IPS-18a (cell line): Measurements from ENCODE around the gene AIG1.
"Not testable (repeated sequence)": the region's sequence is repeated elsewhere in the genome, so short reads cannot be mapped to it uniquely, and the experiment has no call there.

Experiments used
- H3K27ac ChIP-seq: one replicate; pipeline ENCODE4 v1.5.1; 2013; ENCODE audit warnings: low read length
- H3K27me3 ChIP-seq: one replicate; pipeline ENCODE4 v1.6.1; 2013; ENCODE audit warnings: mild to moderate bottlenecking, low read length; ENCODE audit not compliant: control insufficient read depth, insufficient read depth
- H3K36me3 ChIP-seq: one replicate; pipeline ENCODE4 v1.6.1; 2013; ENCODE audit warnings: low read depth, low read length; ENCODE audit not compliant: control insufficient read depth
- H3K4me1 ChIP-seq: one replicate; pipeline ENCODE4 v1.6.1; 2013; ENCODE audit warnings: low read depth, low read length; ENCODE audit not compliant: control insufficient read depth
- H3K4me3 ChIP-seq: one replicate; pipeline ENCODE4 v1.5.1; 2013; ENCODE audit warnings: low read length
- H3K9ac ChIP-seq: one replicate; pipeline ENCODE4 v1.6.1; 2013; ENCODE audit warnings: mild to moderate bottlenecking, low read length, moderate library complexity
- H3K9me3 ChIP-seq: one replicate; pipeline ENCODE4 v1.6.1; 2013; ENCODE audit warnings: low read depth, low read length; ENCODE audit not compliant: control insufficient read depth

The AIG1 gene

DNA sequence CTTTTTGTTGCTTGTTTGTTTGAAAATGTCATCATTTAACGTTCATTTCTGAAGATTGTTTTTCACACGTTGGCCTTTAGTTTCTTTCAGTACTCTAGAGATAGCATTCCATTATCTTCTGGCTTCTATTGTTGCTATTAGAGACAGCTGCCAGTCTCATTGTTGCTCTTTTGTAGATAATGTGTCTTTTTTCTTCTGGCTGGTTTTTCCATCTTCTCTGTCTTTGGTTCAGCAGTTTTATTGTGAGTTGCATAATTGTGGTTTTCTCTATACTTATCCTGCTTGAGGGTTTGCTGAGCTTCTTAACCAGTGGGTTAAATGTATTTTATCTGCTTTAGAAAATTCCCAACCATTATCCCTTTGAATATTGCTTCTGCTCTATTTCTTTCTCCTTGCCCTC is 23.2 kb upstream of the AIG1 start:
- no peaks in the 10 kb centered on the region for H3K4me1 ChIP-seq
- no peak overlapping the region for H3K4me3 ChIP-seq
- no peak overlapping the region for H3K27ac ChIP-seq
- H3K9ac ChIP-seq = no peak overlapping the region
- no peaks in the 10 kb centered on the region for H3K36me3 ChIP-seq
- H3K27me3 ChIP-seq = no peaks in the 10 kb centered on the region
- H3K9me3 ChIP-seq = no peaks in the 10 kb centered on the region

DNA sequence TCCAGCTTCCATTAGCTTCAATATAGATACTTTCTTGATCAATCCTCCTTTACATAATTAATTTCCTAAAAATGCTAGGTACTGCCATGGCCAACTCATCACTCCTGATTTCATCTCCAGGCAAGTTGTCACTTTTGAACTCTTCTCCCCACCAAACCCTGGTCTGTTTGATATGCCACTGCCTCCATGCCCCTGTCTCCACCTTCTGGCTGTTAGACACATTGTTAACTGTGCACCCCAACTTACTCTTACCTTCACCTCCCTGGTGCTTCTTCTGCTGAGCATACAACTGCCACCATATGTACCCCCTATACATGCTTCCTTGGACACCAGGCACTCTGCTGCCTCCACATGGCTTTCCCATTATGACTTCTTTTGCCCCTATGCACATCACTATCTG is 21.9 kb upstream of the AIG1 start:
- H3K27me3 ChIP-seq = no peaks in the 10 kb centered on the region
- no peak overlapping the region for H3K4me3 ChIP-seq
- H3K27ac ChIP-seq = no peak overlapping the region
- H3K36me3 ChIP-seq = no peaks in the 10 kb centered on the region
- no peaks in the 10 kb centered on the region for H3K4me1 ChIP-seq
- H3K9ac ChIP-seq = no peak overlapping the region
- no peaks in the 10 kb centered on the region for H3K9me3 ChIP-seq

DNA sequence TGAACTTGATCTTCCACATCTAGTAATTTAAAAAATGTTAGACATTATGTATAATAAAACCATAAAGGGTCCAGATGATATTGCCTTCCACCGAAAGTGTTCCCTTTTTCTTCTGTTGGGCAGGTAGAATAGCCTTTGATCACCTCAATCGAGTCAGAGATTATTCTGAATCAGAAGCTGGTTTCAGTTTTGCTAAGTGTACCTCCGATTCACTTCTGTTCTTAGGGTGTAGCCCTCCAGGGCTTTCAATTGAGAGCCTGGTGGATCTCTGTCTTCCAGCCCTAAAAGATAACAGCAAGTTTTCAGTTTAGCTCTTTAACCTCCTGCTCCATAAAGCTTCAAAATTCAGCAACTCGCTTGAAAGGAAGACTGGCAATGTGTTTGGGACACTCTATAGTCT is 21.1 kb upstream of the AIG1 start:
- H3K4me3 ChIP-seq = no peak overlapping the region
- H3K36me3 ChIP-seq = no peaks in the 10 kb centered on the region
- no peak overlapping the region for H3K9ac ChIP-seq
- H3K4me1 ChIP-seq = no peaks in the 10 kb centered on the region
- no peaks in the 10 kb centered on the region for H3K27me3 ChIP-seq
- no peaks in the 10 kb centered on the region for H3K9me3 ChIP-seq
- H3K27ac ChIP-seq = no peak overlapping the region

DNA sequence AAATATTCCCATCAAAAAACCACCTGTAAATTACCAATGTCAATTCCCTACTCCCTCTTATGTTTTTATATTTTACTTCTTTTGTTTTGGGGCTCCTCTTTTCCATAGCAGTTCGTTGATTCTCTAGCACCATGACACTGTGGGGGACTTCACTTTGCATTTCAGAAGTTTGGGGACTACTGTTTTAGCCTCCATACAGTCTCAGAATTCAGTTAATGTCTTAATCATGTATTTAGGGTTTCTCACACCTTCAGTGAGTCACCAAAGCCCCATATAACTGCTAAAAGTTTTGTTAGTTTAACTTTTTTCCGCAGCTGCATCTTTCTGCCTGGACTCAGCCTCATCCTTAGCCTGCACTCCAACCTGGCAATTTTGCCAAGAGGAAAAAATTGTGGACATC is 20.7 kb upstream of the AIG1 start:
- H3K9ac ChIP-seq = no peak overlapping the region
- no peaks in the 10 kb centered on the region for H3K9me3 ChIP-seq
- no peaks in the 10 kb centered on the region for H3K27me3 ChIP-seq
- H3K4me1 ChIP-seq = no peaks in the 10 kb centered on the region
- H3K4me3 ChIP-seq = no peak overlapping the region
- H3K27ac ChIP-seq = no peak overlapping the region
- H3K36me3 ChIP-seq = no peaks in the 10 kb centered on the region

DNA sequence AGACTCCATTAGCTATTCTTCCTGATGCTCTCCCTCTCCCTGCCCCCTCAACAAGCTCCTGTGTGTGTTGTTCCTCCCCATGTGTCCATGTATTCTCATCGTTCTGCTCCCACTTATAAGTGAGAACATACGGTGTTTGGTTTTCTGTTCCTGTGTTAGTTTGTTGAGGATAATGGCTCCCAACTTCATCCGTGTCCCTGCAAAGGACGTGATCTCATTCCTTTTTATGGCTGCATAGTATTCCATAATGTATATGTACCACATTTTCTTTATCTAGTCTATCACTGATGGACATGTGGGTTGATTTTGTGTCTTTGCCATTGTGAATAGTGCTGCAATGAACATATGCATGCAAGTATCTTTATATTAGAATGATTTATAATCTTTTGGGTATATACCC is 16.3 kb upstream of the AIG1 start:
- not testable (repeated sequence) for H3K27me3 ChIP-seq

DNA sequence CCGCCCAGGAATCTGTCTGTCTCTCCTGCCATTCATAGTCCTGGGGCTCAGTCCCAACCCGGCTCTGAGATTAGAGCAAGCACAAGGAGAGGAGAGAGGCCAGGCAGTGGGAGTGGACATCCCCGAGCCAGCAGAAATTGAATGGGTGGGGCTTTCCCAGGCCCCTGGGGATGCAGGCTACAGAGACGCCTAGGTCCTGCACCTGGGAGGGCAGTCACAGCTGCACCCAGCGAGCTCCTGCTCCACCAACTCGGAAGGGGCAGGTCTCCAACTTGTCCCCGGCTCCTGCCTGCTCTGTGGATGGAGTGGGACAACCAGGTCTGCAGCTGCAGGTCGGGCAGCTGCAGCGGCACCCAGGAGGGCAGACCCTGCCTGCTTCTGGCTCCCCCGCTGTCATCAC is 11.1 kb upstream of the AIG1 start:
- no peak overlapping the region for H3K4me3 ChIP-seq
- no peak overlapping the region for H3K27ac ChIP-seq
- H3K4me1 ChIP-seq = no peaks in the 10 kb centered on the region
- no peaks in the 10 kb centered on the region for H3K27me3 ChIP-seq
- peaks cover 5% of the 10 kb centered on the region for H3K9me3 ChIP-seq
- H3K9ac ChIP-seq = no peak overlapping the region
- no peaks in the 10 kb centered on the region for H3K36me3 ChIP-seq

More for the DNA sequence above, 16.3 kb upstream of the AIG1 start:
- H3K4me3 ChIP-seq, H3K36me3 ChIP-seq, H3K27ac ChIP-seq, H3K9me3 ChIP-seq, H3K9ac ChIP-seq, H3K4me1 ChIP-seq: not testable (repeated sequence)

DNA sequence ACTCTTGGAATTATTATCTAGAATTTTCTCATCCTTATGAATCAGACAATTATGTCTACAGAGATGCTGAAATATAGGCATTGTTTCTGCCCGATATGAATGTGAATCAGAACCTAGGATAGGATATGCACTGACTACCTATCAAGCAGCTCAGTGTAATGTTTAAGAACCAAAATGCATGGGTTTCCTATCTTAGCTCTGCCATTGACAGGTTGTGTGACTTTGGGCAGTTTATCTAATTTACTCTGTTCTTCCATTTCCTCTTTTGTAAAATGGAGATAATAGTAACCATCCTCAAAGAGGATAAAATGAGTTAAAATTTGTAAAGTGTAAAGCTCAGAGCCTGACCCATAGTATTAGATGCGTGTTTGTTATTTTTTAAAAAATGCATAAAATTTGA is 10.2 kb upstream of the AIG1 start:
- no peak overlapping the region for H3K9ac ChIP-seq
- no peaks in the 10 kb centered on the region for H3K4me1 ChIP-seq
- no peak overlapping the region for H3K4me3 ChIP-seq
- H3K27ac ChIP-seq = no peak overlapping the region
- H3K27me3 ChIP-seq = no peaks in the 10 kb centered on the region
- H3K9me3 ChIP-seq = peaks cover 5% of the 10 kb centered on the region
- no peaks in the 10 kb centered on the region for H3K36me3 ChIP-seq

DNA sequence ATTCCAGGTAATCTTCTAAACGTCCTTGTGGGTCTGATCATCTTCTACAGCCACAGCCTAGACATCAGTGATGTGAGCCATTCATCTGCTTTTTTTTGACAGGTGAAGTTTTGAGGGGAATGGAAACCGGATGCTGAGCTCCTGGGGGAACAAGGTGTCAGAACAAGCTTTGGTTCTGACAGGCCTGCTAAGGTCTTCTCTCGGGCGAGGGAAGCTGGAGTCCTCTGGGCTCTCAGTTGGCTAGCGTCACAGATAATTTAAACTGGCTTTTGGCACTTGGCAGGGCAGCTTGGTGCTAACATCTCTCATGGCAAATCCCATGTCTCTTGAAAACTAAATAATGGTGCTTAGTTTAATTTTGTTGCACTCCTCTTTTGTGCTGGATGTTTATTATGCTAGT is 8.4 kb upstream of the AIG1 start:
- H3K27me3 ChIP-seq = no peaks in the 10 kb centered on the region
- H3K9ac ChIP-seq = no peak overlapping the region
- H3K9me3 ChIP-seq = peaks cover 5% of the 10 kb centered on the region
- H3K27ac ChIP-seq = no peak overlapping the region
- H3K4me3 ChIP-seq = no peak overlapping the region
- H3K4me1 ChIP-seq = no peaks in the 10 kb centered on the region
- no peaks in the 10 kb centered on the region for H3K36me3 ChIP-seq

DNA sequence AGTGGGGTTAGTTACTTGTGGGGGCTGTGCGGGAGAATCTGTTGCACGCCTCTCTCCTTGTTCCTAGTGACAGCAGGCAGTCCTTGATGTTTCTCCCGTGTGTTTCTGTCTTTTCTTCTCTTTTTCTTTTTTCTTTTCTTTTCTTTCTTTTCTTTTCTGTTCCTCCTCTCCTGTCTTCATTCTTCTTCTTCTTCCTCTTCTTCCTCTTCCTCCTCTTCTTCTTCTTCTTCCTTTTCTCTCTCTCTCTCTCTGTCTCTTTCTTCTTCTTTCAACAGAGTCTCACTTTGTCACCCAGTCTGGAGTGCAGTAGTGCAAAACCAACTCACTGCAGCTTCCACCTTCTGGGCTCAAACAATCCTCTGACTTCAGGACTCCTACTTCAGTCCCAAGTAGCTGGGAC is 6.8 kb upstream of the AIG1 start:
- H3K9me3 ChIP-seq = no peaks in the 10 kb centered on the region
- no peaks in the 10 kb centered on the region for H3K27me3 ChIP-seq
- H3K36me3 ChIP-seq = no peaks in the 10 kb centered on the region
- no peak overlapping the region for H3K4me3 ChIP-seq
- no peaks in the 10 kb centered on the region for H3K4me1 ChIP-seq
- H3K9ac ChIP-seq = no peak overlapping the region
- no peak overlapping the region for H3K27ac ChIP-seq

DNA sequence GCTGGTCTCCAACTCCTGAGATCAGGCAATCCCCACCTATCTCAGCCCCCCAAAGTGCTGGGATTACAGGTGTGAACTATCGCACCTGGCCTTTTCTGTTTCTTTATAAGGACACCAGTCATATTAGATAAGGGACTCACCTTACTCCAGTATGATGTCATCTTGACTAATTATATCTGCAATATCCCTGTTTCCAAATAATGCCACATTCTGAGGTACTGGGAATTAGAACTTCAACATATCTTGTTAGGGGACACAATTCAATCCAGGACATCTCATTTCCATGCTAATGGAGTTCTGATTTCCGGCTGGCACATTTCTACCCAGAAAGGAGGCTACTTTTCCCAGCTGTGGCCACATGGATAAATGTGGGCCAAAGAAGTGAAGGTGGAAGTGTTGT is 6.4 kb upstream of the AIG1 start:
- Histone ChIP-seq H3K9me3 (no peaks in the 10 kb centered on the region), H3K27ac (no peak overlapping the region), H3K27me3 (no peaks in the 10 kb centered on the region), H3K9ac (no peak overlapping the region), H3K4me3 (no peak overlapping the region), H3K36me3 (no peaks in the 10 kb centered on the region), H3K4me1 (no peaks in the 10 kb centered on the region)

DNA sequence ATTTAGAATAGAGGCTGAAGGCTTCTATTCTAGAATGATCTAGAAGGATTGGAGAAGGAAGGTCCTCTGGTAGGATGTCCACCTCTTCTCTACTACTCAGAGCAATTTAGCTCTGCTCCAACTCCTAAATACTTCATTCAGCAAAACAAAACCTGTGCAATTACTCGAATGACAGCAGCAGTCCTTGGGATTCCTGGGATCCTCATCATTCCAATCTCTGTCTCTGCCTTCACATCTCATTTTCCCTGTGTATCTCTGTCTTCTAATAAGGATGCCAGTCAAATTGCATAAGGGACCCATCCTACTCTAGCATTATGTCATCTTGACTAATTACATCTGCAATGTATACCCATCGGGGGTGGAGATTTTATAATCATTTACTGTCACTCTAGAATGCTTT is 5.5 kb upstream of the AIG1 start:
- Histone ChIP-seq H3K9ac (no peak overlapping the region), H3K27ac (no peak overlapping the region), H3K36me3 (no peaks in the 10 kb centered on the region), H3K9me3 (no peaks in the 10 kb centered on the region), H3K4me3 (no peak overlapping the region), H3K27me3 (no peaks in the 10 kb centered on the region), H3K4me1 (peaks cover 7% of the 10 kb centered on the region)

DNA sequence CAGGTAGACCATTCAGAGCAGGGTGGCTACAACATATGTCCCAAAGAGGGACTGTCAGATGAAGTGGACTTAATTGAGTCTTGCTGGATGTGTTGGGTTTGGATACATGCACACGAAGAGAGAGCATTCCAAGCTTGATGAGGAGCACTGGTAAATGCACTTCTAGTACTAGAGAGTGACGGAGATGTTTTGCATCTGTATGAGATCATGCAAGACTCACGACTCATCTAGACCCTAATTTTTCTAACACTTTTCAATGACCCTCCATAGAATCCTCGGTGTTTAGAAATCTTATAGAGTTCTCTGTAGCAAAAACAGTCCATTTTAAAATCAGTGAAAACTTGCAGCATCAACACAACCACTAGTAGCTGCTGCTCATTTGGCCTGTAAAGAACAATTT is 4.8 kb upstream of the AIG1 start:
- no peak overlapping the region for H3K4me3 ChIP-seq
- H3K9me3 ChIP-seq = no peaks in the 10 kb centered on the region
- no peaks in the 10 kb centered on the region for H3K27me3 ChIP-seq
- H3K27ac ChIP-seq = no peak overlapping the region
- no peaks in the 10 kb centered on the region for H3K36me3 ChIP-seq
- H3K9ac ChIP-seq = no peak overlapping the region
- H3K4me1 ChIP-seq = peaks cover 7% of the 10 kb centered on the region

DNA sequence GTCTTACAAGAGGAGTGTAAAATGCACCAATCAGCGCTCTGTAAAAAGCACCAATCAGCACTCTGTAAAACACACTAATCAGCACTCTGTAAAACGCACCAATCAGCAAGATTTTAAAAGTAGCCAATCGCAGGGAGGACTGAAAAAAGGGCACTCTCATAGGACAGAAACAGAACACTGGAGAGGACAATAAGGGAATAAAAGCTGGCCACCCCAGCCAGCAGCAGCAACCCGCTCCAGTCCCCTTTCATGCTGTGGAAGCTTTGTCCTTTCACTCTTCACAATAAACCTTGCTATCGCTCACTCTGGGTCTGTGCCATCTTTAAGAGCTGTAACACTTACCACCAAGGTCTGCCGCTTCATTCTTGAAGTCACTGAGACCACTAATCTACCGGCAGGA is 1.7 kb upstream of the AIG1 start:
- Histone ChIP-seq H3K4me1 (peaks cover 35% of the 10 kb centered on the region), H3K27me3 (no peaks in the 10 kb centered on the region), H3K4me3 (no peak overlapping the region), H3K36me3 (no peaks in the 10 kb centered on the region), H3K27ac (no peak overlapping the region), H3K9me3 (no peaks in the 10 kb centered on the region), H3K9ac (no peak overlapping the region)
